HG03095 (cell line): ENCODE results near the gene ZNF761.
"Not testable (repeated sequence)": the region's sequence is repeated elsewhere in the genome, so short reads cannot be mapped to it uniquely, and the experiment has no call there.

ENCODE experiments used
- ATAC-seq: cut with Tn5 transposase; IDR thresholded peaks from one replicate; pipeline ENCODE4 v1.9.1; 2021; ENCODE audit warnings: moderate library complexity; ENCODE audit not compliant: unreplicated experiment

Gene ZNF761

DNA sequence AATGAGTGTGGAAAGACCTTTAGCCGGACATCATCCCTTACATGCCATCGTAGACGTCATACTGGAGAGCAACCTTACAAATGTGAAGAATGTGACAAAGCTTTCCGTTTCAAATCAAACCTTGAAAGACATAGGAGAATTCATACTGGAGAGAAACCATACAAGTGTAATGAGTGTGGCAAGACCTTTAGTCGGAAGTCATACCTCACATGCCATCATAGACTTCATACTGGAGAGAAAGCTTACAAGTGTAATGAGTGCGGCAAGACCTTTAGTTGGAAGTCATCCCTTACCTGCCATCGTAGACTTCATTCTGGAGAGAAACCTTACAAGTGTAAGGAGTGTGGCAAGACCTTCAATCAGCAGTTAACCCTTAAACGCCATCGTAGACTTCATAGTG, 24.0 kb downstream of the ZNF761 start:
- no peak for ATAC-seq

DNA sequence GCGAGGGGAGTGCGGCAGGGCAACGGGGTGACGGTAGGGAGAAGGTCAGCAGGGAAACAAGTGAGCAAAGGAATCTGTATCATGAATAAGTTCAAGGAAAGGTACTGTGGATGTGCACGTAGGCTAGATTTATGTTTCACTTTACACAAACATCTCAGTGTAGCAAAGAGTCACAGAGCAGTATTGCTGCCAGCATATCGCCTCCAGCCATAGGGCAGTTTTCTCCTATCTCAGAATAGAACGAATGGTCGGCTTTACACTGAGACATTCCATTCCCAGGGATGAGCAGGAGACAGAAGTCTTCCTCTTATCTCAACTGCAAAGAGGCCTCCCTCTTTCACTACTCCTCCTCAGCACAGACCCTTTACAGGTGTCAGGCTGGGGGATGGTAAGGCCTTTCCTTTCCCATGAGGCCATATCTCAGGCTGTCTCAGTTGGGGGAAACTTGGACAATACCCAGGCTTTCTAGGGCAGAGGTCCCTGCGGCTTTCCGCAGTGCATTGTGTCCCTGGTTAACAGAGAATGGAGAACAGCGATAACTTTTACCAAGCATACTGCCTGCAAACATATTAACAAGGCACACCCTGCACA, 28.4 kb downstream of the ZNF761 start:
- ATAC-seq, result not testable (repeated sequence)

DNA sequence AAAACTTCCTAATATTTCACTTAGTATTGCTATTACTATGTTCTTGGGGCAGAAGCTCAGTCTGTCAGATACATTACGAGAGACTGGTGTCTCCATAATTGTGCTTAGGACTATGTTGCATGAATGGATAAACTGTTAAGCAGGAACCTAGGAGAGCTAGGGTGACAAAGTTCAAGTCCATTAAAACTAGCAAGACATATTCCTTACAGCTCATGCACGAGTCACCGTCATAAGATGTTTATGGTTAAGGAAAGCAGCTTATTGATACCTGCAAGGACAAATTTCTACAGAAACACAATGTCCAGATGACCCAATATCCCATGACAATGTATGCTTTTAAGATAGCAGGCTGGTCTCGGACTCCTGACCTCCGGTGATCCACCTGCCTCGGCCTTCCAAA, 30.1 kb downstream of the ZNF761 start:
- no peak for ATAC-seq

DNA sequence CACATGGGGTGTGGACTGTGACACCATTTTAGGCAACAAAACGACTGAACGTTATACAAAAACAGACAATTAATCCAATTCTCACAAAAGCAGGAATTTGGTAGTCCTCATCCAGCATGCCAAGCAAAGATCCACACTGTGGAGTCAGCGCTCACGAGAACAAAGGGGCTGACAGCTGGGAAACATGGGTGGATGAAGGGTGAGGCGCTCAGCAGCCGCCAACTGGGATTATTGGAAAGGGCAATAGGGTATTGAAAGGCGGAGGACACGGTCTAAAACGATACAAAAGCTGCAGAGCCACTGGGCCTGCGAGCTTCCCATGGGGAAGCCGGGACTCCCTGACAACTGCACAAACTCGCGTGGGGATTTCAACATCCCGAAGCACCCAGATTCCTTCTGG, 31.1 kb downstream of the ZNF761 start:
- no peak for ATAC-seq

DNA sequence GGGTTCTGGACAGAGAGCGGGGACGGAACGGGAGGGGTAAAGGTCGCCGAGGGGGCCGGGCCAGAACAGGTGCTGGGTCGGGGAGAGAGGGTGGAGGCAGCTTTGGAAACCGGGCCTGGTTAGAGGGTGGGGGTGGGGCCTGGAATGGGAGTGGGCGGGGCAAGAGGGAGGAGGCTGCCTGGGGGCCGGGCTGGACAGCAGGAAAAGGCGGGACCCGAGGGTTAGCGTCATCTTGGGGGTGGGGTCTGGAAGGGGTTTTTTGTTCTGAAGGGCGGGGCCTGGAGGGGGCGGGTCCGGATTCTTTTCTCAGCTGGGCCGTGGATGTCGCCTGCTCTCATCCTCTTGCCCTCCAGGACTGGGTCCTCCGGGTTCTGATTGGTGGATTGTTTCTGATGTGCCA, 31.5 kb downstream of the ZNF761 start:
- no peak for ATAC-seq

DNA sequence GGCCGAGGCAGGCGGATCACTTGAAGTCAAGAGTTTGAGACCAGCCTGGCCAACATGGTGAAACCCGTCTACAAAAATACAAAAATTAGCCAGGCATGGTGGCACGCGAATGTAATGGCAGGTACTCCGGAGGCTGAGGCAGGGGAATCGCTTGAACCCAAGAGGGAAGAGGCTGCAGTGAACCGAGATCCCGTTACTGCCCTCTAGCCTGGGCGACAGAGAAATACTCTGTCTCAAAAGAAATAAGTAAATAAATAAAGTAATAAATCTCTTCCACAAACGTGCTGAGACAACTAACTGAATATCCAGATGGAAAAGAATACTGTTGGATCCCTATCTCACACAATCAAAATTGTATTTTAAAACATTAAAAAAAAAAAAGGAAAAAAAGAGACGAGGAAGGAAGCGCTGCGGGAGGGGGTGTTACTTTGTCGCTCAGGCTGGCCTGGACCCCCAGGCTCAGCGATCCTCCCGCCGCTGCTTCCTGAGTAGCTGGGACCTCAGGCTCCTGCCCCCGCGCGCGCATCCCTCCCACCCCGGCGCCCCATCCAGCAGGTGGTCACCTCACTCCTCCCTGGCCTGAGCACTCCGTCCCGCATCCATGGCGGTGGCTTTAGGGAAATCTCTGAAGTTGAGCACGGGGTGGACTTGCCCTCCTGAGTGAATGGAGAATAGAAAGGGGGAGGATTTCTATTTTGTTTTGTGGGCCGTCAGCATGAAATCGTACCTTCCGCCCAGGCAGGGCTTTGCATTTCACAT, 35.1 kb downstream of the ZNF761 start:
- ATAC-seq, result peak; percentile 24

DNA sequence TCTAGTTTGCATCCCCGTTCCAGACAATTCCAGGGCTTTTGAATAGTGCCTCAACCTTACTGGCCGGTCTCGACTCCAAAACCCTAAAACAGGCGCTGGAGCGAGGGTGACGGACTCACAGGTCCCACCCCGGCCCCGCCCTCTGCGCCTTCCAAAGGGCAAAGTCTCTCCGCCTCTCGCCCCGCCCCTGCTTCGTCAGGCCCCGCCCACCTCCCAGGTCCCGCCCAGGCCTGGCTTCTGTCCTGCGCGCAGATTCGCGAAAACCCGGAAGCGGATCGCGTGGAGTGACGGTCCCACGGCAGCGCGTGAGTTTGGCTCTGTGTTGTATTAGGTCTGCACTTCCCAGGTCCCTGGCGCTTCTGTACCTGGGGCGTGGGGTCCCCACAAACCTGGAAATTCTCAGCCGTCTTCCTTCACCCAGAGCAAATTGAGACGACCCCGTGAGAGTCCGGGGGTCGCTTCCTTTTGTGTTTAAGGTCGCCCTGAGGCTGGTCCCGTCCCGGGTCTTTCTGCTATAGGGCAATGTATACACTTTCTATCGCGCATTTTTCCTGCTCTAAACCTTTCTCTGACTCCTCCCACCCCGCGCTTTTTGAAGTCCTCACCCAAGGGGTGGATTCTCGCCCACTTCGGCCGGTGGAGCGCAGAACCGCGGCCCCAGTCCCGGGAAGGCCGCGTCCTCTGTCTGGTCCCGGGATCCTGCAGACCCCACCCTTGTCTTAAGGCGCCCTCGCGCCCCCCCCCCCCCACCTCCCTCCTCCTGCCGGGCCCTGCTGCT, 35.9 kb downstream of the ZNF761 start, which contains the start of gene ZNF813:
TSS of gene ZNF813 (plus strand) at position 249 of the 778 bp plus-strand sequence. CDS start 16,090 bp downstream, outside the sequence.
- peak; percentile 95 for ATAC-seq

DNA sequence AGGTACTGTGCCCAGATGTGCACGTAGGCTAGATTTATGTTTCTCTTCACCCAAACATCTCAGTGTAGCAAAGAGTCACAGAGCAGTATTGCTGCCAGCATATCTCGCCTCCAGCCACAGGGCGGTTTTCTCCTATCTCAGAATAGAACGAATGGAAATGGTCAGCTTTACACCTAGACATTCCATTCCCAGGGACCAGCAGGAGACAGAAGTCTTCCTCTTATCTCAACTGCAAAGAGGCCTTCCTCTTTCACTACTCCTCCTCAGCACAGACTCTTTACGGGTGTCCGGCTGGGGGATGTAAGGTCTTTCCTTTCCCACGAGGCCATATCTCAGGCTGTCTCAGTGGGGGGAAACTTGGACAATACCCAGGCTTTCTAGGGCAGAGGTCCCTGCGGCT, 36.8 kb downstream of the ZNF761 start:
- ATAC-seq, result not testable (repeated sequence)

DNA sequence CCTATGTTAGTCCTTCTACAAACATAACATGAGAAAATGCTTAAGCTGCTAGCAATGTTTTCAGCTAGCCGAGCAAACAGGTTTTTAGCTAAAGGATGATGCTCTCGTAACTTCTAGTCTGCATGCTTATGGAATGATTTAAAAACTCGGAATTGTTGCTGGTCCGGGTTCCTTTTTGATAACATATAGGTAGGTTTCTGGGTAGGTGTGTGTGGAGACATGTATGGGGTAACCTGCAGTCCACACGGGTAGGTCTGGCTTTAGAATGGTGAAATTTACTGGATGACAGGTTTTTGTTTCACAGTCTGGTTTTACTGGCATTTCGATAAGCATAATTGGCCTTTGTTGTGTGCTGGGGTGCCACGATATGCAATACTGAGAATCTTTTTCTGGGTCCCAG, 40.1 kb downstream of the ZNF761 start:
- no peak for ATAC-seq

DNA sequence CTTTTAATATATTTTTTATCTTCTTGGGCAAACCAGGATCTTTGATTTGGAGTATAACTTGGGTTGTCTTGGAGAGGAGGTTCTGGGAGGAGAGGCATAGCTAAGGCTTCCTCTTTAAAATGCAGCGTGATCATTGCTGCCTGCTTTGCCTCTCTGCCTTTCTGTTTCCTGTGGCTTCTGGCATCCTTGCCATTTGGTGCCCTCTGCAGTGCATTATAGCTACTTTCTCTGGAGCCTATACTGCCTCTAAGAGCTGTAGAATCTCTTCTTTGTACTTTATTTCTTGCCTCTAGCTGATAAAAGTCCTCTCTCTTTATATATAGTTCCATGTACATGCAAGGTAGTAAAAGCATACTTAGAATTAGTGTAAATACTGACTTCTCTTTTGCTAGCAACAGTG, 43.0 kb downstream of the ZNF761 start:
- not testable (repeated sequence) for ATAC-seq

DNA sequence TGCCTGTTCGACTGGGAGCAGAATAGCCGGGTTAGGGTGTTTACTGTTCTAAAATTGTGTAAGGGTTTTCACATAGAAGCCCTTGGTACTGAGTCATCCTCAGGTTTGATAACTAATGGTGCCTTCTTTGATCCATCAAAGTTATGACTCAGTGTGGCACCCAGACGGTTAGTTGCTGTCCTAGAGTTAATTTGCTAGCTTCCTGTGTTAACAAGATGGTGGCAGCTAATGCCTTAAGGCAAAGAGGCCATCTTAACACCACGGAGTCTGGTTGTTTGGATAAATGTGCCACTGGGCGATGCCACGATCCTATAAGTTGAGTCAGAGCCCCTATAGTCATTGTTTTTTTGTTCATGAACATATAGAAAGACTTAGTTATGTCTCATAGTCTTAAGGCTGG, 43.7 kb downstream of the ZNF761 start:
- not testable (repeated sequence) for ATAC-seq

DNA sequence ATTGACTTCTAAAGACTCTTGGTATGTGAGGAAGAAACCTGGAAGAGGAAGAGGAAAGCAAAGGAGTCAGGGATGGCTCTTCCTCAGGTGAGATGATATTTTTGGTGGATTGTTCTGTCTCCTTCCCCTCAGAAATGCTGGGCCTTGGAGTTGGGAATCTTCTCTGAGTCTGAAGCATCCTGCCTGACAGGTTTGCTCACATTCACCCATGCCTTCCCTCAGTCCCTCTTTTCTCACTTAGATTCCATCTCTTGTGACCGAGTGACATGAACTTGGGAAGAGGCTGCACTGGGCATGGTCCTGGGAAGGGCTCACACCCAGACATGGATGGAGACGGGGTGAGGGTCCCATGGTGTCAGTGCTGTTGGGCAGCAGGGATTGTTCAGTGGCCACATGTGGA, 52.0 kb downstream of the ZNF761 start:
- not testable (repeated sequence) for ATAC-seq

DNA sequence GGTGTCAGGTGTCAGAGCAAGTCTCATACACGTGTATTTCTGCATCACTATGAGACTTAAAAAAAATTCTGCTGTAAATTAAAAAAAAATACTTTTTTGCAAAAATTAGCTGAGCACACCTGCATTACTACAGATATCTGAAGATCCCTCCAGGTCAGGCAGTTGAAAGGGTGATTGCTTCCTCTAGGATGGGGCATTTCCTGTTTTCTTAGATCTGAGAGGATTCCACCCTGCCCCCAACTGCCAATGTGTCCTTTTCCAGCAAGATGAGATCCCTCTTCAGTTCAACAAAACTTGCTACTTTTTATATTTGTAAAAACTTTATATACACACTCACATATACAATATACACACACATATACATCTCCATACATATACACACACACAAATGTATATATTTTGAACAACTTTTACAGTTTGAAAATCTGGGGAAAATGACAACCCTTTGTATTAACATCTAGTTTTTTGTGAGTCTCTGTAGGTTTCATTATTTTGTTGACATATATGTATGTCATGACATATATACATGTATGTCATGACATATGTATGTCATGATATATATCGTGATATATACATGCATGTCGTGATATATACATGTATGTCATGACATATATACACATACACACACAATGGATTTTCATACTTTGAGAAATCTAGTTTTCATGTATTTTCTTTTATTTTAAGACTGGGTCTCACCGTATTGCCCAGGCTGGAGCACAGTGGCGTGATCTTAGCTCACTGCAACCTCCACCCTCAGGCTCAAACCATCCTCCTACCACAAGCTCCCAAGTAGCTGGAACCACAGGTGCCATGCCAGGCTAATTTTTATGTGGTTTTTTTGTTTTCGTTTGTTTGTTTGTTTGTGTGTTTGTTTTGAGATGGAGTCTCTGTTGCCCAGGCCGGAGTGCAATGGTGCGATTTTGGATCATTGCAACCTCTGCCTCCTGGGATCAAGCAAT, 53.5 kb downstream of the ZNF761 start:
- no peak for ATAC-seq

DNA sequence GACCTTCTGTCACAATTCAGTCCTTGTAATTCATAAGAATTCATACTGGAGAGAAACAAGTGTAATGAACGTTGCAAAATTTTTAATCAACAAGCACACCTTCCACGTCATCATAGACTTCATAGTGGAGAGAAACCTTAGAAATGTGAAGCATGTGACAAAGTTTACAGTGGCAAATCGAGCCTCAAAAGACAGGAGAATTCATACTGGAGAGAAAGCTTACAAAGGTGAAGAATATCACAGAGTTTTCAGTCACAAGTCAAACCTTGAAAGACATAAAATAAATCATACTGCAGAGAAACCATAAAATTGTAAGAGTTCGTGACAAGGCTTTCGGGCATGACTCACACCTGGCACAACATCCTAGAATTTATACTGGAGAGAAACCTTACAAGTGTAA, 60.4 kb downstream of the ZNF761 start:
- no peak for ATAC-seq

DNA sequence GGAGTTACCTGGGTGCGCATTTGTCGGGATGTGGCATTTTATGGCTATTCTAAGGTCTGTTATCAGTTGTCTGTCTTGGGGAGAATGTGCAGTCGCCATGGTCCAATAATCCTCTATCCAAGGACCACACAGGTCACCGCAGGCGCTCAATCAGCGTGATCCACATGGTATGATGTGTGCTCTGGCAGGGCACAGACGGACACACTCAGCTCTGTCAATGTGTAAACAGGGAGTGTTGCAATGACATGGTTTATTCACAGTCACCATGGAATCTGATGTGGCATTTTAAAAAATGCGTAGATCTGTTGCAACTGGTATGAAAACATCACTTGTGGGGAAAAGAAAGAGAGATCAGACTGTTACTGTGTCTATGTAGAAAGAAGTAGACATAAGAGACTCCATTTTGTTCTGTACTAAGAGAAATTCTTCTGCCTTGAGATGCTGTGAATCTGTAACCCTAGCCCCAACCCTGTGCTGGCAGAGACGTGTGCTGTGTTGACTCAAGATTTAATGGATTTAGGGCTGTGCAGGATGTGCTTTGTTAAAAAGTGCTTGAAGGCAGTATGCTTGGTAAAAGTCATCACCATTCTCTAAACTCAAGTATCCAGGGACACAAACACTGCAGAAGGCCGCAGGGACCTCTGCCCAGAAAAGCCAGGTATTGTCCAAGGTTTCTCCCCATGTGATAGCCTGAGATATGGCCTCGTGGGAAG, 65.7 kb downstream of the ZNF761 start:
- not testable (repeated sequence) for ATAC-seq

DNA sequence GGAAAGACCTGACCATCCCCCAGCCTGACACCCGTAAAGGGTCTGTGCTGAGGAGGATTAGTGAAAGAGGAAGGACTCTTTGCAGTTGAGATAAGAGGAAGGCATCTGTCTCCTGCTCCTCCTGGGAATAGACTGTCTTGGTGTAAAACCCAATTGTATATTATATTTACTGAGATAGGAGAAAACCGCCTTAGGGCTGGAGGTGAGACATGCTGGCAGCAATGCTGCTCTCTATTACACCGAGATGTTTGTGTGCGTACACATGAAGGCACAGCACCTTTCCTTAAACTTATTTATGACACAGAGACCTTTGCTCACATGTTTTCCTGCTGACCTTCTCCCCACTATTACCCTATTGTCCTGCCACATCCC, 66.2 kb downstream of the ZNF761 start:
- not testable (repeated sequence) for ATAC-seq

DNA sequence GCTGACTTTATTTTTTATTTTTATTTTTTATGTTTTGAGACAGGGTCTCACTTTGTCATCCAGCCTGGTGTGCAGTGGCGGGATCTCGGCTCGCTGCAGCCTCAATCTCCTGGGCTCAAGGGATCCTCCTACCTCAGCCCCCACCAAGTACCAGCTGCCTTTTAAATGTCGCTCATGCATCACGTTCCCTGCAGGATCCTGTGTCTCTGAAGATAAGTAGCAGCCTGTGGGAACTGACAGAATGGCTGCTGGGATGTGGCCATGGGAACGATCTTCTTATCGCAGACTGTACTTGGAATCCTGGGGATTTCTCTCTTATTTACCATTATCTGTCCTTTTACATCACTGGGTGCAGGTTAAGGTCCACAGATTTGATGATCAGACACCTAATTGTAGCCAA, 71.4 kb downstream of the ZNF761 start:
- ATAC-seq, result not testable (repeated sequence)

DNA sequence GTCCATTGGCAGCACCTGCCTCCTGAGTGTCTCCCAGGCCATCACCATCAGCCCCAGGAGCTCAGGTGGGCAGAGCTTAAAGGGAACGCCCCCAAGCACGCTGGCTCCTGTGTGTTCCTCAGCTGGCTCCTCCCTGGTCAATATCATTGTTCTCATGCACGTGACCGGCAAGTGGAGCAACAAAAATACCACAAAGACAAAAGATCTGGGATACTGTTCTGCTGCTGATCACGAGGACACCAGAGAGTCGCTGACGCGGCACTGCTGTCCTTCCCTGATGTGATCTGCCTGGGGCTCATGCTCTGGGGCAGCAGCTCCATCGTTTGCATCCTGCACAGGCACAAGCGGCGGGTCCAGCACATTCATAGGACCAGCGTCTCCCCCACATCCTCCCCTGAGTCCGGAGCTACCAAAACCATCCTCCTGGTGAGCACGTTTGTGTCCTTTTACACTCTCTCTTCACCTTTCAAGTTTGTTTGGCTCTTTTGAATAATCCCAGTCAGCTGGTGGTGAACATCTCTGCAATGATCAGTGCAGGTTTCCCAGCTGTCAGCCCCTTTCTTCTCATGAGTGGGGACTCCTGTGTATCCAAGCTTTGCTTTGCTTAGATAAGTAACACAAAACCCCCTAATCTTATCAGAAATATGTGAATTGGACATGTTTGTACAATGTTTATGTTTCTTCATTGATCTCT, 72.0 kb downstream of the ZNF761 start:
- ATAC-seq, result not testable (repeated sequence)

DNA sequence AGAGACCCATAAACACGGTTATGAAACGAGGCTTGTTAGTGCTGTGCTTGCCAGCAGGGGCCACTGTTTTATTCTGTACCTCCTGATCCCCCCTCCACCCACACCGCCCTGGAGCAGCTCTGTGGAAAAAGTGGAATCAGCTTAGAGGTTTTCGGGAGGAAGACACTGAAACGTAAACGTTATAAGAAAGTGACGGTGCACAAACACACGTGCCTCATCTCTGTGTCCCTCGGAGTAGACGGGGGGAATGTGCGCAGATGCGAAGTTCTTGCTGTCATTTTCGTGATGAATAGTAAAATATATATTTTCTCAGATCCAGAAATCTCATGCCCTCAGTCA, 72.5 kb downstream of the ZNF761 start:
- ATAC-seq, result not testable (repeated sequence)

DNA sequence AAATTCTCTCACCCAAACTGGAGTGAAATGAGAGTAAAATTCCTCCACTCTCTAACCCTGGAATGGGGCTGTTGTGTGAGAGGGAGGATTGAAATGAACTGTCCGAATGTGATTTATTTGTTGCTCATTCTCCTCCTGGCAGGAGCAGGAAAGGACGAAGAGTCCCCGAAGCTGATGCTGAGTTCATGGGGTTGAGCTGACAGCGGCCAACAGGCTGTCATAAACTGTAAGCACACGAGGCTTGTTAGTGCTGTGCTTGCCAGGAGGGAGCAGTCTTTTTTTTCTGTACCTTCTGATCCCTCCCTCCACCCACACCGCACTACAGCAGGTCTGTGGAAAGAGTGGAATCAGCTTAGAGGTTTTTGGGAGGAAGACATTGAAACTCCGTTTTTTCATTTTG, 73.1 kb downstream of the ZNF761 start:
- ATAC-seq, result no peak
